NT2/D1 (cell line): ENCODE results near the gene CTNNA2.

Experiments
- DNase-seq: peaks from one replicate; pipeline ENCODE4 v3.0.0-alpha.2; 2011; ENCODE audit warnings: low read depth, low spot score
- H3K27me3 ChIP-seq: 2 replicates; pipeline ENCODE4 v1.6.0; 2011; ENCODE audit warnings: mild to moderate bottlenecking; ENCODE audit not compliant: insufficient read length, insufficient read depth
- H3K36me3 ChIP-seq: 2 replicates; pipeline ENCODE4 v1.6.1; 2011; ENCODE audit warnings: mild to moderate bottlenecking, low read length, mixed read lengths; ENCODE audit not compliant: insufficient read depth, insufficient read length
- H3K4me1 ChIP-seq: 2 replicates; pipeline ENCODE4 v1.5.1; 2011; ENCODE audit not compliant: insufficient read depth, insufficient read length
- H3K4me3 ChIP-seq: 2 replicates; pipeline ENCODE4 v1.5.1; 2011; ENCODE audit warnings: low read depth; ENCODE audit not compliant: insufficient read length
- H3K9ac ChIP-seq: 2 replicates; pipeline ENCODE4 v1.6.0; 2011; ENCODE audit warnings: low read depth; ENCODE audit not compliant: insufficient read length
- H3K9me3 ChIP-seq: 2 replicates; pipeline ENCODE4 v1.5.1; 2011; ENCODE audit warnings: mild to moderate bottlenecking, low read length; ENCODE audit not compliant: insufficient read depth
- SUZ12 ChIP-seq: IDR thresholded peaks from 2 replicates; pipeline ENCODE4 v1.6.1; 2011; ENCODE audit not compliant: insufficient read length, insufficient read depth; ENCODE audit errors: extremely low read depth
- YY1 ChIP-seq: IDR thresholded peaks from 2 replicates; pipeline ENCODE4 v1.6.1; 2011; ENCODE audit not compliant: insufficient read length, insufficient read depth
- ZNF274 ChIP-seq: IDR thresholded peaks from 2 replicates; pipeline ENCODE4 v1.6.1; 2011; ENCODE audit warnings: mild to moderate bottlenecking, low read depth, low read length

The CTNNA2 gene

DNA sequence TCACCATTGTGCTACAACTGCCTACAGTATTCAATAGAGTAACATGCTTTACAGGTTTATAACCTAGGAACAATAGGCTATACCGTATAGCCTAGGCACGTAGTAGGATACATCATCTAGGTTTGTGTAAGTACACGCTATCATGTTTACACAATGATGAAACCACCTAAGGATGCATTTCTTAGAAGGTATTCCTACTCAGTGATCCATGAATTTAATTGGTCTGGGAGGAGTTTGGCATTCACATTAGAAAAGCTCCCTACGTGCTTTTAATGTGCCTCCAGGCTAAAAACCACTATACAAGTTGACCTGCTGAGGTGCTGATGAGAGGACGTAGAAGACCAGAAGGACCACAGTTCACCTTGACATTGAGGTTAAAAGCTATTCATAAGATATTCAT is 946.2 kb downstream of the CTNNA2 start:
- no peaks in the 10 kb centered on the region for H3K27me3 ChIP-seq
- no peaks in the 10 kb centered on the region for H3K4me1 ChIP-seq
- TF ChIP-seq SUZ12 (no peak), ZNF274 (no peak), YY1 (no peak)
- no peaks in the 10 kb centered on the region for H3K36me3 ChIP-seq
- DNase-seq, result no peak
- H3K4me3 ChIP-seq, result no peak overlapping the region
- H3K9me3 ChIP-seq, result 0 out of 2 replicates have a peak, but pooled peaks cover 8% of the 10 kb centered on the region
- H3K9ac ChIP-seq, result no peak overlapping the region

DNA sequence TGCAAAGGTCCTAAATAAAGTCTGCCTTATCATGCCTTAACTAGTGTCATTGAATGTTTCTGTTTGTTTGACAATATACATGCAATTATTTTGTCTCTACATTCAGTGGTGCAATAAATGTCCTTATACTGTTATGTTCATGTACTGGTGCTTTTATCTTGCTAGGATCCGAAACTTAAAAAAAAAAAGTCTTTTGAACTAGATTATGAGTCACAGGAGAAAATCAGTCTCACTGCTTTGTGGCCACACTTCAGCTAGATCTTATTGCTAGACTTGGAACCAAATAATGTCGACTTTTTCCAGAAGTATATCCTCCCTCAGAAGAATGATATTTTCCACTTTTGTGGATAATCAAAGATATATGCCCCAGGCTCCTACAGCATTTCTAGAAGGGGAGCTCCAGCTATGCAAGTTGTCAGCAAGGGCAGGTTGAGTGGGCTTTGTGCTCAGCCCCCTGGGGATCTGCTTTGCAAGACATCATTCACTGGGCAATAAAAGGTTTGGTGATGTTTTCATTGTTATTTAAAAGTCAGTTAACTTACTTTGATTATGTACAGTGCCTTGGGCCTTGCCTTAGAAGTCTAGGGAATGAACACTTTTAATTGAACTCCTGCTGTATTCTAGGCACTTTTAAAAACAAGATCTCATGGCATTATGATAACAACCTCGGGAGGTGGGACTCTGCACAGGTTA is 948.8 kb downstream of the CTNNA2 start:
- Histone ChIP-seq H3K9ac (no peak overlapping the region), H3K9me3 (0 out of 2 replicates have a peak, but pooled peaks cover 8% of the 10 kb centered on the region), H3K36me3 (no peaks in the 10 kb centered on the region), H3K4me3 (no peak overlapping the region), H3K27me3 (no peaks in the 10 kb centered on the region), H3K4me1 (no peaks in the 10 kb centered on the region)
- peak; percentile 57 for DNase-seq
- no peak for TF ChIP-seq YY1
- no peak for TF ChIP-seq ZNF274
- no peak for TF ChIP-seq SUZ12

DNA sequence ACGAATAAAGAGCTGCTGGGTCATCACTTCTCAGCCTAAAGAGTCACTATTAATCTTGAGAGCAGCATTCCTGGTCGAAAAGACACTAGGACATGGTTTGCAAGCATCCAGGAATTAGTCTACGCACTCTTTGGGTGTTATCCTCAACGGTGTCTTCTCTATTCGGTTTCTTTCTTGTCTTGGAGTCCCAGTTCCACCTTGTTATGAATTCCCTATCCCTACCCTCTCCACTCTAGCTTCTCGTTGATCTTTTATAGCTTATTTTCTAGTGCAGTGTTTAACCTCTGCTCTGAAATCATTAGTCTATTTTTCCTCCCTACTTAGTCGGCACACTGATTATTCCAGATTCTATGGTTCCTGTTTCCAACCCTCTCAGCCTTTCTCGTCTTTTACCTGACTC is 949.8 kb downstream of the CTNNA2 start:
- no peak overlapping the region for H3K9ac ChIP-seq
- H3K36me3 ChIP-seq, result no peaks in the 10 kb centered on the region
- H3K27me3 ChIP-seq, result no peaks in the 10 kb centered on the region
- no peaks in the 10 kb centered on the region for H3K4me1 ChIP-seq
- H3K9me3 ChIP-seq, result 0 out of 2 replicates have a peak, but pooled peaks cover 8% of the 10 kb centered on the region
- no peak for TF ChIP-seq SUZ12
- no peak for TF ChIP-seq ZNF274
- no peak for TF ChIP-seq YY1
- no peak overlapping the region for H3K4me3 ChIP-seq
- no peak for DNase-seq

DNA sequence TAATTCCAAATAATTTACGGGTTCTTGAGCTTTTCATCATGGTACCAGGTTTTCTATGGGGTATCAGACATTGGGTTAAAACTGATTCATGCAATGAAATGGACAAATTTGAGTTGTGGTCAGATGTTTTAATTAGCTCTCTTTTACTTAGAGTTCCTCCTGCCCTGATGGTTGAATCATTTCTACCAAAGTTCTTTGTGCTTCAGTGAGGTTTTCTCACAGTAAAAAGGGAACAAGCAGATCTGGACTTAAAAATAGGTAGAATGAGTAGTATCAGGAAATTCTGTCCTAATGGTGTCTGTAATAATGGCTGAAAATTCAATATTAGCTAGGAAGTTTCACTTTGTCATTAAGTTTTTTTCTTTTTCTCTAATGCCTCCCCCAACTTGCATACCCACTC is 951.4 kb downstream of the CTNNA2 start:
- no peaks in the 10 kb centered on the region for H3K27me3 ChIP-seq
- no peaks in the 10 kb centered on the region for H3K36me3 ChIP-seq
- no peak for TF ChIP-seq SUZ12
- TF ChIP-seq ZNF274, result no peak
- no peak for TF ChIP-seq YY1
- no peaks in the 10 kb centered on the region for H3K4me1 ChIP-seq
- H3K4me3 ChIP-seq, result no peak overlapping the region
- no peak overlapping the region for H3K9ac ChIP-seq
- H3K9me3 ChIP-seq, result 0 out of 2 replicates have a peak, but pooled peaks cover 8% of the 10 kb centered on the region
- DNase-seq, result no peak

DNA sequence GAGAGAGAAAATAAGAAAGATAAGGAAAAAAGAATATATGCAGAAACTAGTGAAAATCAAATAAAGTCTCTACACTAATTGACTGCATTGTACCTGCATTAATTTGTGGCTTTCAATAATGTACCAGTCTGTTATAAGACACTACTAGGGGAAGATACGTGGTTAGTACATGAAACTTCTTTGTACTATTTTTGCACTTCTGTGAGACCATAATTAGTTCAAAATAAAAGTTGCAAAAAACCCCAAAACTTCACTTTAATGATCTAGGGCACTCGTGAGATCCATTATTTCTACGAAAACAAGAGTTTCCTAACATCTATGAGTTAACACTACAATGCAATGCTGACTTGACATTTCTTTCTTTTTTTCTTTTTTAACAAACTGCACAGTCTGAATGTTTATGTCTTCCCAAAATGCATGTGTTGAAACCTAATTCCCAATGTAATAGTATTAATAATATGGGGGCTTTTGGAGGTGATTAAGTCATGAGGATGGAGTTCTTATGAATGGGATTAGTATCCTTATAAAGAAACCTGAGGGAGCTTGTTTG is 954.5 kb downstream of the CTNNA2 start:
- no peak for TF ChIP-seq ZNF274
- DNase-seq, result no peak
- H3K27me3 ChIP-seq, result no peaks in the 10 kb centered on the region
- H3K4me3 ChIP-seq, result no peak overlapping the region
- H3K4me1 ChIP-seq, result no peaks in the 10 kb centered on the region
- no peaks in the 10 kb centered on the region for H3K36me3 ChIP-seq
- no peak overlapping the region for H3K9ac ChIP-seq
- H3K9me3 ChIP-seq, result peaks cover 8% of the 10 kb centered on the region; the same call in 1 of the 2 replicates

DNA sequence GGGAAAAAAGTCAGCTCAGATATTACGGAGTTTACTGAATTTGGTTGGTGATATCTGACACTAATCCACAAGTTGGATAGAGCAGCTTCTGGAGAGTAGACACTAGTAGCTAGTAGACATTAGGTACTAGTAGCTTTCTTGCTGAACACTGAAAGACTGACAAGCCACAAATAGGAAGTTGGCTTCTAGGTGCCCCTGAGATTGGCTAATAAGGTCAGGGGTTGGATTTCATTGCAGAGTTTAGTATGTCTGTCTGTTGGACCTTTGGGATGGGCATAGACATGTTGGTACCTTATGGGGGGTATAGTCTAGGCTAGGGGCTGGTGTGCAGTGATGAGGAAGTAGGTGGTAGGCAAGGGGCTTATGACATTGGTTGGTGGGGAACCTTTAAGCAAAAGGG is 956.6 kb downstream of the CTNNA2 start:
- no peak for TF ChIP-seq SUZ12
- TF ChIP-seq ZNF274, result no peak
- no peak for TF ChIP-seq YY1
- Histone ChIP-seq H3K9ac (no peak overlapping the region), H3K4me3 (no peak overlapping the region), H3K4me1 (no peaks in the 10 kb centered on the region), H3K36me3 (no peaks in the 10 kb centered on the region), H3K27me3 (no peaks in the 10 kb centered on the region), H3K9me3 (no peaks in the 10 kb centered on the region; the same call in 1 of the 2 replicates)
- no peak for DNase-seq

DNA sequence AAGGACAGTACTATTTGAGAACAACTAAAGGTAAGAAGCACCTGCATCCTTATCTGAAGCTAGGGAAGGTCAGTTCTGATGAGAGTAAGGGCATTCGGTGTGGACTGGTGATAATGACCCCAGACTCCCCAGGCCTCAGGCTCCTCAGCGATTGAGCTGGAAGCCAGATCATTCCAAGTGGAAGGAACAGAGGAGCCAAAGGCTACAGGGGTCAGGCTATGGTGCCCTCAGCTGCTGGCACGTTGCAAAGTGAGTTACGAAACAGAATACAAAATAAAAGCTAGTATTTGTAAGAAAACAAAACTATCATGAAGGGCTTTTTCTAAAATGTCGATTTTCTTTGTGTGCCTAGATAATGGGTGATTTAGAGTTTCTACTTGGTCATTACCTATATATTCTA is 960.2 kb downstream of the CTNNA2 start:
- no peaks in the 10 kb centered on the region for H3K36me3 ChIP-seq
- H3K4me3 ChIP-seq, result no peak overlapping the region
- no peak for DNase-seq
- no peaks in the 10 kb centered on the region for H3K27me3 ChIP-seq
- H3K9me3 ChIP-seq, result no peaks in the 10 kb centered on the region; the same call in 1 of the 2 replicates
- TF ChIP-seq YY1 (no peak), SUZ12 (no peak), ZNF274 (no peak)
- no peaks in the 10 kb centered on the region for H3K4me1 ChIP-seq
- no peak overlapping the region for H3K9ac ChIP-seq
